HepG2 (cell line): ENCODE measurements around the gene ZNF112. TPM values are rescaled to one million over a fixed set of nuclear protein-coding genes. Genes with fewer than 3 reads are reported as not detected.

ENCODE experiments used
- ATAC-seq: fragments of 200-7000 bp; cut with Tn5 transposase; 3 replicates; pipeline ENCODE4 v1.9.1; 2020; ENCODE audit warnings: mild to moderate bottlenecking, moderate library complexity
- BruUV-seq: library from RNA; stranded (reverse); fragments of 400-500 nt; replicated peaks from 2 replicates; lab custom pipeline; 2021; lab: Mats Ljungman, UMichigan
- CTCF ChIA-PET: fragments of 300-600 bp; formaldehyde crosslinking; extraction: SDS; loops from one replicate; lab custom pipeline; 2021; ENCODE audit warnings: low total read pairs, inconsistent platforms, low intra/inter-chr PET ratio; lab: Yijun Ruan, JAX
- POLR2A ChIA-PET: fragments of 350-600 bp; sonication (Branson Sonifier 250); formaldehyde crosslinking; loops from one replicate; lab custom pipeline; 2020; ENCODE audit warnings: antibody characterized with exemption, inconsistent platforms; lab: Yijun Ruan, JAX
- DNase-seq: peaks from one replicate; pipeline ENCODE4 v3.0.0-alpha.2; 2015; ENCODE audit warnings: low spot score
- FAIRE-seq: peaks from 3 replicates; lab custom pipeline; 2011; peaks lifted over from hg19 to GRCh38; lab: Jason Lieb, UNC
- H2AFZ ChIP-seq: one replicate; pipeline ENCODE4 v1.6.1; 2011; ENCODE audit warnings: low read length, inconsistent platforms
- H3K27ac ChIP-seq: fragments of 300-600 bp; 3 replicates; pipeline ENCODE4 v1.8.0; 2011; ENCODE audit warnings: mixed run types, mild to moderate bottlenecking, mixed read lengths, low read length, inconsistent platforms; ENCODE audit not compliant: insufficient read depth; ENCODE audit errors: extremely low read length
- H3K27me3 ChIP-seq, 2 experiments: fragments of 200-600 bp in 1 of 2; 2 replicates in 1 of 2; 3 replicates in 1 of 2; pipeline versions ENCODE4 v1.6.0 to v1.8.0; 2011; ENCODE audit warnings: low read length in 2 of 2, mild to moderate bottlenecking in 2 of 2, moderate library complexity in 2 of 2, inconsistent platforms in 1 of 2; ENCODE audit not compliant: insufficient read depth in 2 of 2, control insufficient read depth in 1 of 2
- H3K36me3 ChIP-seq, 2 experiments: fragments of 200-600 bp in 1 of 2; replicated peaks in 1 of 2; 2 replicates in 1 of 2; 3 replicates in 1 of 2; pipeline versions ENCODE4 v1.5.1 to v1.8.0; 2011; ENCODE audit warnings: low read length in 2 of 2, inconsistent platforms in 1 of 2; ENCODE audit not compliant: insufficient read depth in 2 of 2, control insufficient read depth in 1 of 2
- H3K4me1 ChIP-seq: 2 replicates; pipeline ENCODE4 v1.5.1; 2012; ENCODE audit warnings: low read length, inconsistent platforms; ENCODE audit not compliant: insufficient read depth
- H3K4me2 ChIP-seq: 2 replicates; pipeline ENCODE4 v1.6.0; 2011; ENCODE audit warnings: low read depth, low read length, inconsistent platforms
- H3K4me3 ChIP-seq, 3 experiments: fragments of 200-600 bp in 1 of 3; sonication (generic), shearing (Covaris generic) in 1 of 3; replicated peaks in 1 of 3; 2 replicates each; pipeline ENCODE4 v1.5.1; 2011 to 2016; ENCODE audit warnings: low read length in 3 of 3, inconsistent platforms in 2 of 3, low read depth in 2 of 3, mild to moderate bottlenecking in 2 of 3, control low read depth in 1 of 3, mixed read lengths in 1 of 3; ENCODE audit not compliant: insufficient read depth in 1 of 3
- H3K79me2 ChIP-seq: one replicate; pipeline ENCODE4 v1.6.1; 2011; ENCODE audit warnings: low read length, inconsistent platforms; ENCODE audit not compliant: insufficient read depth
- H3K9ac ChIP-seq: 2 replicates; pipeline ENCODE4 v1.6.0; 2011; ENCODE audit warnings: mild to moderate bottlenecking, low read depth, low read length, inconsistent platforms; ENCODE audit not compliant: insufficient read depth
- H3K9me3 ChIP-seq: 2 replicates; pipeline ENCODE4 v1.5.1; 2012; ENCODE audit warnings: mild to moderate bottlenecking, low read length
- H4K20me1 ChIP-seq: 2 replicates; pipeline ENCODE4 v1.6.0; 2011; ENCODE audit warnings: inconsistent platforms, mild to moderate bottlenecking, low read length, moderate library complexity; ENCODE audit not compliant: insufficient read depth
- AGO1 ChIP-seq: fragments of 200-400 bp; formaldehyde crosslinking; IDR thresholded peaks from 2 replicates; pipeline ENCODE4 v1.6.1; 2017; ENCODE audit warnings: mild to moderate bottlenecking, low read depth, low read length, moderate library complexity; ENCODE audit not compliant: poor library complexity, severe bottlenecking
- ATF3 ChIP-seq: sonication (generic); formaldehyde crosslinking; IDR thresholded peaks from 2 replicates; pipeline ENCODE4 v1.4.0; 2020; ENCODE audit warnings: missing genetic modification reagents
- HBP1 ChIP-seq: IDR thresholded peaks from 2 replicates; pipeline ENCODE4 v1.6.1; 2016; ENCODE audit warnings: low read depth, control low read depth
- ZBTB37 ChIP-seq: sonication (generic); formaldehyde crosslinking; IDR thresholded peaks from 2 replicates; pipeline ENCODE4 v1.4.0; 2020; ENCODE audit warnings: mild to moderate bottlenecking, missing genetic modification reagents
- ZNF18 ChIP-seq: sonication (generic); formaldehyde crosslinking; IDR thresholded peaks from 2 replicates; pipeline ENCODE4 v1.8.0; 2022; ENCODE audit warnings: mild to moderate bottlenecking, missing genetic modification reagents; ENCODE audit not compliant: insufficient replicate concordance
- ZNF577 ChIP-seq: sonication (generic); formaldehyde crosslinking; IDR thresholded peaks from 2 replicates; pipeline ENCODE4 v1.4.0; 2020; ENCODE audit warnings: mild to moderate bottlenecking, low read depth, missing genetic modification reagents, borderline replicate concordance
- ZNF615 ChIP-seq: sonication (generic); formaldehyde crosslinking; IDR thresholded peaks from 2 replicates; pipeline ENCODE4 v1.5.0; 2020; ENCODE audit warnings: mild to moderate bottlenecking, missing genetic modification reagents, borderline replicate concordance
- WGBS: methylation state at CpG from one replicate; pipeline ENCODE4 v1.1.6; 2017; ENCODE audit warnings: low lambda C conversion rate; 5-methylcytosine and 5-hydroxymethylcytosine counted together
- in situ Hi-C: cut with HindIII; loops from 2 replicates; pipeline ENCODE4 v1.10.0; 2017; ENCODE audit warnings: low pct_unique_long_range_greater_than_20kb; ENCODE audit not compliant: extremely low pct_ligation_motif_present
- intact Hi-C: fragments of 100-400 bp; cut with micrococcal nuclease; formaldehyde crosslinking; loops from one replicate; pipeline ENCODE4 v1.10.0; 2022; ENCODE audit not compliant: unreplicated experiment
- polyA plus RNA-seq, 8 experiments: library from polyadenylated mRNA; depleted of rRNA in 3 of 8; stranded (reverse) in 7 of 8; unstranded in 1 of 8; fragments of >200 nt; fragmentation: Illumina TruSeq in 4 of 8; extraction: Trizol in 4 of 8; gene quantifications; 2 replicates each; pipeline versions ENCODE4 v1.2.1 to v1.2.3, GENCODE V29; 2011 to 2016; ENCODE audit warnings: low read depth in 4 of 8, missing spikeins in 1 of 8, mixed read lengths in 1 of 8; ENCODE audit not compliant: insufficient read depth in 1 of 8
- total RNA-seq, 5 experiments: library from RNA; depleted of rRNA; stranded (reverse); fragments of >200 nt; fragmentation: Illumina TruSeq; extraction: Trizol; gene quantifications; 2 replicates each; pipeline ENCODE4 v1.2.3, GENCODE V29; 2016; ENCODE audit warnings: low read depth in 1 of 5

ZNF112 gene
- total and polyA plus RNA-seq, 2 of the 13 experiments (the other 11 are each of a cell fraction or from before 2014, with no cell fraction given) = 1.8 to 3.6 TPM

GRCh38 chr19:44303976-44304568, 52.4 kb downstream of the ZNF112 start:
- H3K27ac ChIP-seq = no peak overlapping the region
- no peak for TF ChIP-seq HBP1 (CRISPR knock-in tag)
- TF ChIP-seq ZBTB37 (CRISPR knock-in tag) = no peak
- TF ChIP-seq AGO1 = peak; percentile 6
- TF ChIP-seq ATF3 (CRISPR knock-in tag) = no peak
- TF ChIP-seq ZNF577 = no peak
- TF ChIP-seq ZNF615 (CRISPR knock-in tag) = no peak
- no peak for TF ChIP-seq ZNF18
- ATAC-seq = peak; percentile 69
- no peak for DNase-seq
- H3K4me2 ChIP-seq = peak overlapping the region; percentile 87
- WGBS = 4% methylated on average over 11 of the region's 11 CpGs
- intact Hi-C loops = loop anchor here (2.0 to 10.0 kb wide), 2 partner anchors 49 to 99 kb away; no protein-coding TSS in a partner anchor
- in situ Hi-C loops = no loop called here
- no peaks in the 10 kb centered on the region; a peak in 1 of 5 replicates for H3K27me3 ChIP-seq
- H3K36me3 ChIP-seq = peaks cover 7 to 9% of the 10 kb centered on the region in 2 experiments; a peak in 4 of 5 replicates
- FAIRE-seq = no peak
- H4K20me1 ChIP-seq = no peaks in the 10 kb centered on the region
- H3K9ac ChIP-seq = peak overlapping the region; percentile 72
- CTCF ChIA-PET = no interaction called here
- H2AFZ ChIP-seq = peak overlapping the region; percentile 68
- H3K9me3 ChIP-seq = no peaks in the 10 kb centered on the region
- no peaks in the 10 kb centered on the region for H3K79me2 ChIP-seq
- H3K4me1 ChIP-seq = peaks cover 17% of the 10 kb centered on the region
- BruUV-seq = no TSS peak
- peak overlapping the region; percentile 74 to 94 (median 88) for H3K4me3 ChIP-seq
- POLR2A ChIA-PET = interaction anchor here (1.2 to 1.5 kb wide), 3 partner anchors 44 to 97 kb away, joined by 4 to 7 read pairs (median 6); partner anchors contain the start of genes ZNF227 and ZNF233
